ENCODE measurements around the gene LST1.

LST1 gene

GRCh38 chr6:31579119-31579505 is 7.0 kb upstream of the LST1 start:
- no peak for DNase-seq (ENCODE audit: extremely low read depth, low read depth)
- TF ChIP-seq, protein P1, sequence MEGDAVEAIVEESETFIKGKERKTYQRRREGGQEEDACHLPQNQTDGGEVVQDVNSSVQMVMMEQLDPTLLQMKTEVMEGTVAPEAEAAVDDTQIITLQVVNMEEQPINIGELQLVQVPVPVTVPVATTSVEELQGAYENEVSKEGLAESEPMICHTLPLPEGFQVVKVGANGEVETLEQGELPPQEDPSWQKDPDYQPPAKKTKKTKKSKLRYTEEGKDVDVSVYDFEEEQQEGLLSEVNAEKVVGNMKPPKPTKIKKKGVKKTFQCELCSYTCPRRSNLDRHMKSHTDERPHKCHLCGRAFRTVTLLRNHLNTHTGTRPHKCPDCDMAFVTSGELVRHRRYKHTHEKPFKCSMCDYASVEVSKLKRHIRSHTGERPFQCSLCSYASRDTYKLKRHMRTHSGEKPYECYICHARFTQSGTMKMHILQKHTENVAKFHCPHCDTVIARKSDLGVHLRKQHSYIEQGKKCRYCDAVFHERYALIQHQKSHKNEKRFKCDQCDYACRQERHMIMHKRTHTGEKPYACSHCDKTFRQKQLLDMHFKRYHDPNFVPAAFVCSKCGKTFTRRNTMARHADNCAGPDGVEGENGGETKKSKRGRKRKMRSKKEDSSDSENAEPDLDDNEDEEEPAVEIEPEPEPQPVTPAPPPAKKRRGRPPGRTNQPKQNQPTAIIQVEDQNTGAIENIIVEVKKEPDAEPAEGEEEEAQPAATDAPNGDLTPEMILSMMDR (IDR thresholded peaks at IDR 0.05; ENCODE audit: low read depth, low read length) = no peak

DNA sequence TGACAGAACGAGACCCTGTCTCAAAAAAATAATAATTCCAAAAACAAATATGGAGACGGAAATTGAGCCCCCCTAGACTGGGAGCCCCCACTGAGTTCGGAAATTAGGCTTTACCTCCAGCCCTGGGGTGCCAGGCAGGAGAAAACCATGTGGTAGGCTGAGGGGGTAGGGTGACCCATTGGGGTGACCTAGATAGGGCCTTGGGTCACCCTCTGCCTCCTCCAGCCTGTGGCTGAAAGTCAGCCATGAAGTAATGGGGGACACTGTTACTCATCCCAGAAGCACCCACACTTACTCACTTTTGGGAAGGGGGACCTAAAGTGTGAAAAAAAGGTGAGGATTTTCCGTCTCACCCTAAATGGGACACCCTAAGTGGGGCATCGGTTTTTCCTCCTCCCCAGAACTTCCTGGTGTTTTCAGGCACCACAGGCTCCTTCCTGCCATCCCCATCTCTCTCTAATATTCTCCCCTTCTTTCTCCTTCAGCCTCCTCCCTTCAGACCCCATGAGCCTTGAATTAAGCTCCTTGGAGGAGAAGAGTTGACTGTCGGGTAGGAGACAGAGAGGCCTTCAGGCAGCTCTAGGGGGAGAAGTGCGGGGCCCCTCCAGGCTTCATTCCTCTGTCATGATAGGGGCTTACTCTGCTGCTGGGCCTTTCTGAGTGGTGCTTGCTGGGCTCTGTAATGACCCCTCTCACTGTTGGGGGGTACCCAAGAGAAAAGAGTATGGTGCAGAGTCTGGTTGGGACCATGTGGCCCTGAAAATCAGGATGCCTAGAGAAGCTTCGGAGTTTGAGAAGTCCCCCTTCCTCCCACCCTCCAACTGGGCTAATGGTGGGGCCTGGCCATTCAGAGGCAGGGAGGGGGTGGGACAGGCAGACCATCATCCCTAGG is 6.3 kb upstream of the LST1 start:
- DNase-seq (ENCODE audit: extremely low read depth, low read depth) = no peak

GRCh38 chr6:31580438-31580740 is 5.7 kb upstream of the LST1 start:
- TF ChIP-seq, protein P1 (IDR thresholded peaks at IDR 0.05; ENCODE audit: low read depth, low read length) = no peak
- no peak for DNase-seq (ENCODE audit: extremely low read depth, low read depth)

More for the DNA sequence above, 6.3 kb upstream of the LST1 start:
- TF ChIP-seq, protein P1 (IDR thresholded peaks at IDR 0.05; ENCODE audit: low read depth, low read length) = no peak

DNA sequence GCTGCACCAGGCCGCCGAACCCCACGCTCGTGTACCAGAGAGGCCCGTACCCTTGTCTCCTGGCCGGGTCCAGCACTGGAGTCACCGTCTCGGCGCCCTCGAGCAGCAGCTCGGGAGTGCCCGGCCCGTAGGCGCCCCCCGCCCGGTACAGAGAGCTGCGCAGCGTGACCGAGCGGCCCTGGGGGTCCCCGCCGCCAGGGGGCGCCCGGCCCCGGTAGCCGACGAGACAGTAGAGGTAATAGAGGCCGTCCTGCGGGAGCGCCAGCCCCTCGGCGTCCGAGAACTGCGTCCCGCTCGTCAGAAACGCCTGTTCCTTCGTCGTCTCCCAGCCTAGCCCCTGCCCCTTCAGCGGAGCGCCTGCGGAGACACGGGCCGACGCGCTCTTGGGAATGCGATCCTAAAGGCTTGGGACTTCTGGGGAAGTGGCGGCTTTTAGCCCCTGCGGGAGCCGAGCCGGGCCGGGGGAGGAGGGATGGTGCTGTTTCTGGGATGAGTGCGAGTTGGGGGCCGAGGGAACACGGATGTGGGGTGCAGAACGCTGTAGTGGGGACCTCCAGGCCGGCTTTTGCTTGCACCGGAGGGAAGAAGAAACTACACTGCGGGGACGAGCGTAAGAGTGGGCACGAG is 5.2 kb upstream of the LST1 start:
- TF ChIP-seq, protein P1 (IDR thresholded peaks at IDR 0.05; ENCODE audit: low read depth, low read length) = peak; percentile 76
- peak; percentile 51 for DNase-seq (ENCODE audit: extremely low read depth, low read depth)

GRCh38 chr6:31581434-31582229 is 4.4 kb upstream of the LST1 start:
- TF ChIP-seq, protein P1 (IDR thresholded peaks at IDR 0.05; ENCODE audit: low read depth, low read length) = no peak
- no peak for DNase-seq (ENCODE audit: extremely low read depth, low read depth)

DNA sequence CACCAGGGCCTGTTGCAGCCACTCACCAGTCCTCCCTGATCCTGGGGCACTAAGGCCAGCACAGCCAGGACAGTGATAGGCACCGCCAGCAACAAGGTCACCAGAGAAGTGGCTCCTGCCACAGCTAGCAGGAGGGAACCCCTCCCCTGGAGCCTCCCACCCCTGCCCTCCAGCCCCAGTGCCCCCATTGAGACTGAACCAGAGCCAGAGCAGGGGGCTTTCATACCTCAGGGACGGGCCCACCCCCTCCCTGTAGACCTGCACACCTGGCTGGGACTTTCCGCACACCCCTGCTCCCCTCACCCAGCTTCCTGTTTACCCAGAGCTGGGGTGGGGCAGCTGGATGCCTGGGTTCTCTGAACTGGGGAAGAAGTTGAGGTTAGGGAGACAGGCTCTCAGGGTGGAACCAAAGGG is 3.8 kb upstream of the LST1 start, which contains the start of gene LTB:
Gene LTB (minus strand): TSS at position 195 of the 414 bp plus-strand sequence. CDS start 7 bp downstream, at position 188.
- no peak for DNase-seq (ENCODE audit: extremely low read depth, low read depth)
- TF ChIP-seq, protein P1 (IDR thresholded peaks at IDR 0.05; ENCODE audit: low read depth, low read length) = no peak

All from AG09319 (cell line).